Activated T-helper 2 cell treated with anti-CD3 and anti-CD28 coated beads, Interferon-gamma antibody, Interleukin-2, Interleukin-4, amounts not matched to agents 10 μg/mL and 5 μg/mL and 100 μg/mL, durations not matched to agents 14 hours and 24 hours and 36 hours (primary cell): ENCODE data around the gene NLGN1. TPM values are rescaled to one million over a fixed set of nuclear protein-coding genes. Genes with fewer than 3 reads are reported as not detected.

Source experiments
- DNase-seq: peaks from one replicate; pipeline ENCODE4 v3.0.0; 2021; ENCODE audit warnings: low spot score
- H3K27ac Mint-ChIP-seq: one replicate; pipeline ENCODE4 v1.8.0; 2021; ENCODE audit warnings: mixed read lengths
- H3K27me3 Mint-ChIP-seq: one replicate; pipeline ENCODE4 v1.8.0; 2021; ENCODE audit warnings: low read depth, mixed read lengths
- H3K36me3 Mint-ChIP-seq: one replicate; pipeline ENCODE4 v1.8.0; 2021; ENCODE audit warnings: low read depth, mixed read lengths
- H3K4me1 Mint-ChIP-seq: one replicate; pipeline ENCODE4 v1.8.0; 2021; ENCODE audit warnings: low read depth, mixed read lengths
- H3K4me3 Mint-ChIP-seq: one replicate; pipeline ENCODE4 v1.8.0; 2021; ENCODE audit warnings: low read depth, mild to moderate bottlenecking, moderate library complexity, mixed read lengths
- H3K9me3 Mint-ChIP-seq: one replicate; pipeline ENCODE4 v1.8.0; 2021; ENCODE audit warnings: mixed read lengths
- intact Hi-C: fragments of 100-400 bp; cut with micrococcal nuclease; formaldehyde crosslinking; loops from one replicate; pipeline ENCODE4 v1.15.1; 2023
- total RNA-seq: library from RNA; stranded (reverse); gene quantifications from 2 replicates; pipeline ENCODE4 v1.2.3, GENCODE V29; 2022

Gene NLGN1
- total RNA-seq, 1 donor from 2014 or later, result not detected

DNA sequence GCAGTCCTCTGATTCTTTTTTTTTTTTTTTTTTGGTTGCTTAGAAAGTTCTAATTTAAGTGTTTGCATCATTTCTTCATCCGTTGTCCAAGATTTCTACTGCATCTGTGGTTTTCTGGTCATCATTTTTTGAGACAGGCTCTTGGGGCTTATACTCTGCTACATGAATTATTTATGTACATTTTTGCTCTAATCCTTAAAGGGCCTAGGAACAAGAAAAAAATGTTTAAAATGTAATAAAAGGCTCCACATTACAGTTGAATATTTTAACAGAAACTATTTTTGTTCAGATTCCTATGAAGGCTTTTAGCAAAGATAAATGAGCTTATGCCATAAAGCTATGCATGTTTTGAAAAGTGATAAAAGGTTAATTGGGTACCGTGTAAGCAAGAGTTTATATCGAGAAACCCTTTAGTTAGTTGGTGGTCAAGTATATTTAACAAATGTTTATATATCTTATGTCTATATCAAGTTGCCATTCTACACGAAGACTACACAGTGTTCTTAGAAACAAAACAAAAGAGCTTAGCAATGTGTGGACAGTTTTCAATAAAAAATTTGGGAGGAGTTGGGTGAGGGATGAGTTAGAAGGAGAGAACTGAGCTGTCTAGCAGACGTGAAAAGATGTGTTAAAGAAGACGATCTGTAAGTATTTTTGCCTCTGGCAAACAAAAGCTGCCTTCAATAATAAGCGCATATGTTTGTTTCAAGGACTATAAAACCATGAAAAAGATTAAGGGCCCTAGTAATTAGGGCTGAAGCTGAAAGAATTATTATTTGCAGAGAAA lies 898.0 kb downstream of the NLGN1 start:
- no peaks in the 10 kb centered on the region for H3K36me3 Mint-ChIP-seq
- H3K4me3 Mint-ChIP-seq, result no peak overlapping the region
- H3K27me3 Mint-ChIP-seq, result no peaks in the 10 kb centered on the region
- no peak for DNase-seq
- H3K4me1 Mint-ChIP-seq, result no peaks in the 10 kb centered on the region
- H3K27ac Mint-ChIP-seq, result no peak overlapping the region
- no peaks in the 10 kb centered on the region for H3K9me3 Mint-ChIP-seq
- intact Hi-C loops, result no loop called here

DNA sequence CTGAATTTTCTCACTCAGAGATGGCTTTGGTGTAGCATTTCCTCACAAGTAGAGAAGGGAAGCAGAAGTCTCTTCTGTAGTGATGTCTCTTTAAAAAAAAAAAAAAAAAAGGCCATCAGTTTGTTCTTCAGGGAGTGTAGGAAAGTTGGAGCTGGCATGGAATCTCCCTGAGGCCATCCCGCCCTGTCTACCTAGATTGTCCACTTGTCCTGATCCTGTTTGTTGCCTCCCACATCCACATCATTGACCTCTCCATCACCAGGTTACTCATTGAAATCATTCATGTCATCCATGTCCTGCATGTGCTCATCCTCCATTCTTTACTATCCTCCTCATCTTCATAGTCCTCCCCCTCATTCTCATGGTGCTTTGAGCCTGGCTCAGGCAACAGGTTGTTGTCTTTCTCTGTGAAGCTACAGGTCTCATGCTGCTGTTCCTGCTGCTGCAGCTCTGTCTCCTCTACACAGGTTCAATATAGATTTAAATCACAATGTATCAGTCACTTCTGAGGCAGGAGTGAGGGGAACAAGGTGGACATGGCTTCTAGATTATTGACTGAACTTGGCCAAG lies 905.3 kb downstream of the NLGN1 start:
- no peak overlapping the region for H3K27ac Mint-ChIP-seq
- H3K27me3 Mint-ChIP-seq, result no peaks in the 10 kb centered on the region
- no peaks in the 10 kb centered on the region for H3K36me3 Mint-ChIP-seq
- intact Hi-C loops, result no loop called here
- DNase-seq, result no peak
- H3K4me3 Mint-ChIP-seq, result no peak overlapping the region
- no peaks in the 10 kb centered on the region for H3K9me3 Mint-ChIP-seq
- no peaks in the 10 kb centered on the region for H3K4me1 Mint-ChIP-seq

DNA sequence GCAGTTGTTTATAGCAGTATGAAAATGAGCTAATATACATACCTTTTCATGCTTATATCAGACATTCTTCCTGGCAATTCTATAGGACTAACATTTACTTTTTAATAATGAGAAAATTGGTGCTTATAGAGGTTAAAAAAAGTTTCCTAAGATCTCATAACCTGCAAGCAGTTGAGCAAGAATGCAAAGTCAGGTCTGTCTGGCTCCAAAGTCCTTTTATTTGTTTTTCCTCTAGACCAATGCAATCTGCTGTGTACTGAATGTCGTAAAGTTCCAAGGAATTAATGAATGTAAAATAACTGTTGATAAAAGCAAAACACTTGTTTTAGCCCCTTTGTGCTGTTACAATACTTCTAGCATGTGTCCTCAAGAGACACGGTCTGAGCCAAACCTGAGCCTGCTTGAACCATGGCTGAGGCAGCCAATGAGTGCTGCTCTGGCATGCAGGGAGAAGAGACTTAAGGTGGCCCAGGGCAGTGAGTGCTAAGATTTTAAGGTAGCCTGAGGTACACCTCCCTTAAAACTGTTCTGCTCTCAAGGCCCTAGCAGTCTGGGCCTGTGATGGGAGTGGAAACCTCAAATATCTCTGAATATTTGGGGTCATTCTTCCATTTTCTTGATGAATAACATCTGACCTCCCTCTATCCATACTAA lies 906.5 kb downstream of the NLGN1 start:
- H3K36me3 Mint-ChIP-seq, result no peaks in the 10 kb centered on the region
- no peaks in the 10 kb centered on the region for H3K27me3 Mint-ChIP-seq
- no peak for DNase-seq
- H3K9me3 Mint-ChIP-seq, result no peaks in the 10 kb centered on the region
- no peak overlapping the region for H3K27ac Mint-ChIP-seq
- no peak overlapping the region for H3K4me3 Mint-ChIP-seq
- no peaks in the 10 kb centered on the region for H3K4me1 Mint-ChIP-seq
- intact Hi-C loops, result no loop called here

- Mint-ChIP-seq H3K27ac (no peak overlapping the region), H3K27me3 (no peaks in the 10 kb centered on the region), H3K36me3 (no peaks in the 10 kb centered on the region), H3K4me3 (no peak overlapping the region), H3K9me3 (no peaks in the 10 kb centered on the region), H3K4me1 (no peaks in the 10 kb centered on the region)
- intact Hi-C loops, result no loop called here
- no peak for DNase-seq
Observed at GRCh38 chr3:174308736-174309135, 911.2 kb downstream of the NLGN1 start.

GRCh38 chr3:174310475-174310983 lies 913.0 kb downstream of the NLGN1 start:
- Mint-ChIP-seq H3K9me3 (no peaks in the 10 kb centered on the region), H3K4me1 (no peaks in the 10 kb centered on the region), H3K4me3 (no peak overlapping the region), H3K27me3 (no peaks in the 10 kb centered on the region), H3K27ac (no peak overlapping the region), H3K36me3 (no peaks in the 10 kb centered on the region)
- no peak for DNase-seq
- intact Hi-C loops, result no loop called here

DNA sequence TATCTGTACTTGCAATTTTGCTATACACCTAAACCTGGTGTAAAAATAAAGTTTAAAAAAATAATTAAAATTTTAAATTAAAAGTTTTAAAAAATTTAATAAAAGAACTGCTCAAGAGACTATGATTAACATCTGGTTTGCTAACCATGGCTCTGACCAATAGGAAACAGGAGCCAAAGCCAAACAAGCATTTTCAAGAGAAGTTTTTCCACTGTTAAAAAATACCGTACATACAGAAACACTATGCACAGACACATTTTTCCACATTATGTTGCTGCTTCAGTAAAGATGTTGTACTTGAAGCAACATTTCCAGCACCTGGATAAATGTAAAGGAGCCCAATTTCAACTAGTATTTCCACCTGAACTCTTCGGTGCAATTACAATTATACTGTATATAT lies 917.7 kb downstream of the NLGN1 start:
- H3K27me3 Mint-ChIP-seq, result no peaks in the 10 kb centered on the region
- H3K4me3 Mint-ChIP-seq, result no peak overlapping the region
- H3K9me3 Mint-ChIP-seq, result peaks cover 3% of the 10 kb centered on the region
- no peaks in the 10 kb centered on the region for H3K36me3 Mint-ChIP-seq
- H3K4me1 Mint-ChIP-seq, result no peaks in the 10 kb centered on the region
- no peak for DNase-seq
- intact Hi-C loops, result no loop called here
- no peak overlapping the region for H3K27ac Mint-ChIP-seq

- DNase-seq, result no peak
- Mint-ChIP-seq H3K36me3 (no peaks in the 10 kb centered on the region), H3K9me3 (peaks cover 3% of the 10 kb centered on the region), H3K4me1 (no peaks in the 10 kb centered on the region), H3K27ac (no peak overlapping the region), H3K4me3 (no peak overlapping the region), H3K27me3 (no peaks in the 10 kb centered on the region)
- intact Hi-C loops, result no loop called here
Observed at GRCh38 chr3:174317005-174317404, 919.5 kb downstream of the NLGN1 start.

DNA sequence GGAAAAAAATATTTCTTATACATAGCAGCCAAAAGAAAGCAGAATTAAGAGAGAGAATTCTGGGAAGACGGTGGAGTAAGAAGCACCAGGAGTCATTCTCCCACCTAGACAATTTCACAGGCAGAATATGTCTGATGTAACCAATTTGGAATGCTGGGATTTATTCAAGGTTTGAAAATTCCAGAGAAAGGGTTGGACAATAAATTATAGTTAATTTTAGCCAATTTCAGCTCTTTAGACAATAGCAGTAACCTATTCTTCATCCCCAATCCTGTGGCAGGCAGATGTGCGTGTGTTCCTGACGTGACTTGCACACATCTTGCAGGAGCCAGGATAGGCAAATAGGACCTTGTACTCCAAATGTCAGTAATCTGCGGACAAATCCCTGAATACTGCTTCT lies 920.6 kb downstream of the NLGN1 start:
- no peaks in the 10 kb centered on the region for H3K4me1 Mint-ChIP-seq
- peaks cover 3% of the 10 kb centered on the region for H3K9me3 Mint-ChIP-seq
- no peaks in the 10 kb centered on the region for H3K36me3 Mint-ChIP-seq
- no peak for DNase-seq
- intact Hi-C loops, result no loop called here
- H3K27me3 Mint-ChIP-seq, result no peaks in the 10 kb centered on the region
- H3K27ac Mint-ChIP-seq, result no peak overlapping the region
- H3K4me3 Mint-ChIP-seq, result no peak overlapping the region

DNA sequence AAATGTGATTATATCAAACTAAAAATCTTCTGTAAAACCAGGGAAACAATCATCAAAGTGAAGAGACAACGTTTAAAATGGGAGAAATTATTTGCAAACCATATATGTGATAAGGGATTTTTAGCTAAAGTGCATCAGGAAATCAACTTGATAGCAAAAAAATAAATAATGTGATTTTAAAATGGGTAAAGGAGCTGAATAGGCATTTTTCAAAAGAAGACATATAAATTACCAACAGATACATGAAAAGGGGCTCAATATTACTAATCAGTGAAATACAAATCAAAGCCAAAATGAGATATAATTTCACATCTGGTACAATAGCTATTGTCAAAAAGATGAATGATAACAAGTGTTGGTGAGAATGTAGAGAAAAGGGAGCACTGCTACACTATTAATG lies 924.0 kb downstream of the NLGN1 start:
- Mint-ChIP-seq H3K27me3 (no peaks in the 10 kb centered on the region), H3K4me1 (no peaks in the 10 kb centered on the region), H3K36me3 (no peaks in the 10 kb centered on the region), H3K9me3 (peaks cover 3% of the 10 kb centered on the region), H3K27ac (no peak overlapping the region), H3K4me3 (no peak overlapping the region)
- intact Hi-C loops, result no loop called here
- no peak for DNase-seq

- Mint-ChIP-seq H3K36me3 (no peaks in the 10 kb centered on the region), H3K9me3 (peaks cover 3% of the 10 kb centered on the region), H3K27me3 (no peaks in the 10 kb centered on the region), H3K4me3 (no peak overlapping the region), H3K4me1 (no peaks in the 10 kb centered on the region), H3K27ac (no peak overlapping the region)
- intact Hi-C loops, result no loop called here
- no peak for DNase-seq
Observed at GRCh38 chr3:174322789-174323188, 925.2 kb downstream of the NLGN1 start.

DNA sequence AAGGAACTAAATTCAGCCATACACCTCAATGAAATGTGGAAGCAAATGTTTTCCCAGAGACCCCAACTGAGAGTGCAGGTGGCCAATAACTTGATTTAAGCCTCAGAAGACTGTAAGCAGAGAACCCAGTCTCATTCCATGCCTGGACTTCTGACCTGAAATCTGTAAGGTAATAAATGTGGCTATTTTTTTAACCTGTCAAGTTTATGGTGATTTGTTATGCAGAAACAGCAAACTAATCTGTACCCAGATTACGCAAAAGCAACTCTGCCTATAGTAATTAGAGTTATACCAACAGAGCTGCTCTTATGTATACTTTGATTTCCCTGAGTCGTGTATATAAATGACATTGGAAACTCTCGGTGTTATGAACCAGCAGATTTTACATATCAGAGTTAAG lies 927.6 kb downstream of the NLGN1 start:
- no peak overlapping the region for H3K4me3 Mint-ChIP-seq
- DNase-seq, result no peak

GRCh38 chr3:174325834-174326700 lies 928.5 kb downstream of the NLGN1 start:
- intact Hi-C loops, result no loop called here
- Mint-ChIP-seq H3K9me3 (peaks cover 5% of the 10 kb centered on the region), H3K36me3 (no peaks in the 10 kb centered on the region), H3K27ac (no peak overlapping the region), H3K27me3 (no peaks in the 10 kb centered on the region), H3K4me1 (no peaks in the 10 kb centered on the region), H3K4me3 (no peak overlapping the region)
- no peak for DNase-seq

More for the DNA sequence above, 927.6 kb downstream of the NLGN1 start:
- Mint-ChIP-seq H3K4me1 (no peaks in the 10 kb centered on the region), H3K27me3 (no peaks in the 10 kb centered on the region), H3K9me3 (no peaks in the 10 kb centered on the region), H3K36me3 (no peaks in the 10 kb centered on the region), H3K27ac (no peak overlapping the region)
- intact Hi-C loops, result no loop called here
